Effector memory CD4-positive, alpha-beta T cell (primary cell): ENCODE measurements around the gene MTHFD1L.

Experiments
- DNase-seq, 3 donors: peaks; one replicate each; pipeline ENCODE4 v3.0.0-alpha.2; 2020
- H3K27ac ChIP-seq: 2 replicates; pipeline ENCODE4 v1.7.0; 2013; ENCODE audit warnings: mild to moderate bottlenecking, low read length, moderate library complexity; ENCODE audit not compliant: insufficient read depth, poor library complexity, severe bottlenecking
- H3K27me3 ChIP-seq: replicated peaks from 2 replicates; pipeline ENCODE4 v1.7.0; 2013; ENCODE audit warnings: mild to moderate bottlenecking, low read length; ENCODE audit not compliant: insufficient read depth, control insufficient read depth, poor library complexity, severe bottlenecking
- H3K36me3 ChIP-seq: 2 replicates; pipeline ENCODE4 v1.7.0; 2013; ENCODE audit warnings: mild to moderate bottlenecking, low read length, moderate library complexity; ENCODE audit not compliant: control insufficient read depth, insufficient read depth
- H3K4me1 ChIP-seq: 2 replicates; pipeline ENCODE4 v1.7.0; 2013; ENCODE audit warnings: low read length, mild to moderate bottlenecking; ENCODE audit not compliant: control insufficient read depth, insufficient read depth, poor library complexity, severe bottlenecking
- H3K4me3 ChIP-seq: 2 replicates; pipeline ENCODE4 v1.7.0; 2013; ENCODE audit warnings: low read length, low read depth, mild to moderate bottlenecking; ENCODE audit not compliant: insufficient read depth, poor library complexity, severe bottlenecking
- H3K9me3 ChIP-seq: 2 replicates; pipeline ENCODE4 v1.7.0; 2013; ENCODE audit warnings: mild to moderate bottlenecking, low read length, moderate library complexity; ENCODE audit not compliant: control insufficient read depth

The MTHFD1L gene

GRCh38 chr6:150930841-150931240, 65.3 kb downstream of the MTHFD1L start:
- H3K27ac ChIP-seq, result no peak overlapping the region
- H3K27me3 ChIP-seq, result no peaks in the 10 kb centered on the region
- H3K9me3 ChIP-seq, result no peaks in the 10 kb centered on the region
- no peaks in the 10 kb centered on the region for H3K4me1 ChIP-seq
- no peaks in the 10 kb centered on the region for H3K36me3 ChIP-seq
- DNase-seq, result no peak
- no peak overlapping the region for H3K4me3 ChIP-seq

DNA sequence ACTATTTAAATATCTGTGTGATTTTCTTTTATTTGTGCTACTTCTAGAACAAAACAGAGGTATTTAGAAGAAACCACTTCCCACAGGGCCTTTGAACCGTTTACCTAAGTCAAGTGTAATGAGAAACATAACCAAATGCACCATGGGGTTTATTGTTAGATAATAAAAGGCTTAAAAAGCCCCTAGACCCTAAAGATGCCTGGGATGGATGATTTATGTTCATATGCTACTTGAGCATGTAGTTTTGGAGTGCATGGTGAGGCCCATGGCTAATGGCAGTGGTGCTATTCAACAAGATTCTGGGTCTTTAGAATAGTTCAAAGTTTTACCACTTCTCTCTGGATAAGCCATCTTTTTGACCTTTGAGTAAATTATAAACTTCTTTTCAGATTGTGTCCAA, 65.9 kb downstream of the MTHFD1L start:
- Histone ChIP-seq H3K4me1 (no peaks in the 10 kb centered on the region), H3K9me3 (no peaks in the 10 kb centered on the region), H3K27me3 (no peaks in the 10 kb centered on the region), H3K4me3 (no peak overlapping the region), H3K27ac (no peak overlapping the region), H3K36me3 (no peaks in the 10 kb centered on the region)
- DNase-seq, result no peak

DNA sequence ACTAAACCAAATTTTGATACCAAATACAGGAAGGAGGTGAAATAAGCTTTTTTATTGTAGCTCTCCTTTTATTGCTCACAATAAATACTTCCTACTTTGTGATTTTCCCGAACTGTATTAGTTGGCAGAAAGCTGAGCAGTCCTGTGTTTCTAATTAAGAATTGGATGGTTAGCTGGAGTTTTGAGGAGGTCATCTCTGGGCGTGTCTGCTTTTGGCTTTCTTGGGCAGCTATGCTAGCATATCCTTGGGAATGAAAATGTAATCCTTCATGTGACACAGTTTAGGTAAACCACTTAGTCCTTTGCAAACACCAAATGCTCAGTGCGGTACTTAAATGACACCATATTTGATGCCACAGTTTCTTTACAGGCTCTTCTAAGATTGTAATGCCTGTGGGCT, 67.5 kb downstream of the MTHFD1L start:
- Histone ChIP-seq H3K9me3 (no peaks in the 10 kb centered on the region), H3K4me3 (no peak overlapping the region), H3K27me3 (no peaks in the 10 kb centered on the region), H3K4me1 (no peaks in the 10 kb centered on the region), H3K36me3 (no peaks in the 10 kb centered on the region), H3K27ac (no peak overlapping the region)
- no peak for DNase-seq

DNA sequence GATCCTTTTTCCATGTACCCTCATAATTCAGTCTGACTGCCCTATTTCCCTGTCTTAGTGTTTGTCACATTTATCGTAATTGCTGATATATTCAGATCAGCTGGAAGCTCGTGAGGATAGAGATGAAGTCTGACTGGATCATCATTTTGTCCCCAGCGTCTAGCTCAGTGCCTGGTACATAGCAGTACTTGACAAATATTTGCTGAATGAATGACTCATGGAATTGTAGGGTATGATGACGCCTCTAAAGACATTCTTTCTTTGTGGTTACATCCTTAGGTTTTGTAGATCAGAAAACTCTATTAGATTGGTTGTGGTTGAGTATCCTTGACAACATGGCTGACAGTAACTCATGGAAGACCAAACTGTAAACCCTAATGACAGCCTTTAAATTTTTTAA, 68.9 kb downstream of the MTHFD1L start:
- Histone ChIP-seq H3K4me1 (no peaks in the 10 kb centered on the region), H3K27ac (no peak overlapping the region), H3K4me3 (no peak overlapping the region), H3K36me3 (no peaks in the 10 kb centered on the region), H3K9me3 (no peaks in the 10 kb centered on the region), H3K27me3 (no peaks in the 10 kb centered on the region)
- DNase-seq, result no peak

DNA sequence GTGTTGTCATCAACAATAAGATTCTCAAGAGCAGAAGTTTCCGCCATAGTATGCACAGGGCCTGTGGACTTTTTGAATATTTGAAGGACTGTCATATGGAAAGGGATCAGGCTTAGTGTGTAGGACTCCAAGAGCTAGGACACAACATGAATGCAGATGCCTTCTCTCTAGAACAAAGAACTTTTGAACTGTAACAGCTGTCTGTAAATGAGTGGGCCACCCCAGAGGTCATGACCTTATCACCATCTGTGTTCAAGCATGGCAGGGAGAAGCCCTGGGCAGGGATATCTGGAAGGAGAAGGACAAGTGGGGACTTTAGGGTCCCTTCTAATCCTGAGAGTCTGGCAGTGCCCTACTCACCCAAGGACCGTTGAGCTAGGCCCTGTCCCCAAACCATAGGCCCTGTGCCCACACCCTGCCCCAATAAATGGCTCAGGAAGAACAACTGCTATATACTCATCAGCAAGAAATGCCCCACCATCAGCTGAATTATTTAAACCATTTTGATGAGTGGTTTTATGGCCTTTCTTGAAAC, 70.6 kb downstream of the MTHFD1L start:
- H3K36me3 ChIP-seq, result no peaks in the 10 kb centered on the region
- no peak overlapping the region for H3K4me3 ChIP-seq
- H3K27me3 ChIP-seq, result no peaks in the 10 kb centered on the region
- no peaks in the 10 kb centered on the region for H3K9me3 ChIP-seq
- DNase-seq, result no peak
- no peaks in the 10 kb centered on the region for H3K4me1 ChIP-seq
- no peak overlapping the region for H3K27ac ChIP-seq

- Histone ChIP-seq H3K9me3 (no peaks in the 10 kb centered on the region), H3K36me3 (no peaks in the 10 kb centered on the region), H3K27me3 (no peaks in the 10 kb centered on the region), H3K4me3 (no peak overlapping the region), H3K27ac (no peak overlapping the region), H3K4me1 (no peaks in the 10 kb centered on the region)
- DNase-seq, result no peak
Measured at GRCh38 chr6:150937132-150937906, 71.8 kb downstream of the MTHFD1L start.

DNA sequence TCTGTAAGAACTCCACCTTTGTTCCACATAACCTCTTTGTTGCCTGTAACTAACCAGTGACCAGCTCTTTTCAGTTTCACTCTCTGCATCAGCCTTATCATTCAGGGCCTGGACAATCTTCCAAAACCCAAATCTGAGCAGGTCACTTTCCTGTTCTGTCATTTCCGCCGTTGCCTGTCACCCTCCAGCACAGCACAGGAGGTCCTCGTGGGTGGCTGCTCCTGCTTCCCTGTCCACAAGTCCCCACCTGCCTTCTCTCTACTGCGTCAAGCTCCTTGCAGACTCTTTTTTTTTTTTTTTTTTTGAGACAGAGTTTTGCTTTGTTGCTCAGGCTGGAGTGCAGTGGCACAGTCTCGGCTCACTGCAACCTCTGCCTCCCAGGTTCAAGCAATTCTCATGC, 73.9 kb downstream of the MTHFD1L start:
- no peaks in the 10 kb centered on the region for H3K27me3 ChIP-seq
- no peaks in the 10 kb centered on the region for H3K36me3 ChIP-seq
- DNase-seq, result no peak
- H3K4me1 ChIP-seq, result no peaks in the 10 kb centered on the region
- no peak overlapping the region for H3K4me3 ChIP-seq
- H3K9me3 ChIP-seq, result no peaks in the 10 kb centered on the region
- H3K27ac ChIP-seq, result no peak overlapping the region

DNA sequence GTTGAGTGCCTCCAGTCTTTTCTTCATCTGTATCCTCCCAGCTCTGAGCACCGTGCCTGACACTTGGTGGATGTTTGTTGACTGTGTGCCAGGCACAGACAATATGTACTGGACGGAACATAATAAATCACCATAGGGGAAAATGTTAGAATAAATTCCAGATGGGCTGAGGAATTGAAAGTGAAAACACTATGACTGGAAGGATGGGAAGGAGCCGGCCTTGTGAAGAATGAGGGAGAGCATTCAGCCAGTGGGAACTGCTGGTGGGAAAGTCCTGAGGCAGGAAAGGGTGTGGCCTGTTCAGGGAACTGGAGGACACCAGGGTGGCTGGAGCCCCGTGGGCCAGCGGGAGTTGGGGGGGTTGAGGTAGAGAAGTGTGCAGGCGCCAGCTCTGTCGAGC, 75.4 kb downstream of the MTHFD1L start:
- no peaks in the 10 kb centered on the region for H3K9me3 ChIP-seq
- no peak for DNase-seq
- H3K4me3 ChIP-seq, result no peak overlapping the region
- no peaks in the 10 kb centered on the region for H3K36me3 ChIP-seq
- no peaks in the 10 kb centered on the region for H3K27me3 ChIP-seq
- no peak overlapping the region for H3K27ac ChIP-seq
- H3K4me1 ChIP-seq, result no peaks in the 10 kb centered on the region

- Histone ChIP-seq H3K27ac (no peak overlapping the region), H3K36me3 (peaks cover 11% of the 10 kb centered on the region), H3K27me3 (no peaks in the 10 kb centered on the region), H3K4me3 (no peak overlapping the region), H3K4me1 (no peaks in the 10 kb centered on the region), H3K9me3 (no peaks in the 10 kb centered on the region)
- no peak for DNase-seq
Measured at GRCh38 chr6:150949526-150949925, 84.0 kb downstream of the MTHFD1L start.

DNA sequence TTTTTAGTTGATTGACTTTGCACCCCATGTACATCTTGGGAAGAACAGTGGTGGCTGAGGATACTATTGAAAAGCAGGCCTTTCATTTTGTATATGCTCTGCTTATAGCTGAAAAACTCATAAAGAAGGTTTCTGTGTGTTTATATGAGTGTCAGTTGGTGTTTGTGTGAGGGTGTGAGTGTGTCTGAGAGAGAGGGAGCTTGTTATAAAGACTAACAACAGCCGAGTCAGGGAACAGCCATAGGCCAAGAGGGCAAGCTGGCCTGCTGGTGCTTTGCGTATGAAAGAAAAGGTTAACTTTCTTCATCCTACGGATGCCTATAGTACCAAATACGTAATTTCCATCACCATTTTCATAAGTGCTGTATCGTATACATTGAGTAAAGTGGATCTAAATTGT, 88.3 kb downstream of the MTHFD1L start:
- Histone ChIP-seq H3K4me3 (no peak overlapping the region), H3K9me3 (no peaks in the 10 kb centered on the region), H3K27ac (no peak overlapping the region), H3K36me3 (peaks cover 11% of the 10 kb centered on the region), H3K4me1 (no peaks in the 10 kb centered on the region), H3K27me3 (no peaks in the 10 kb centered on the region)
- no peak for DNase-seq
